Measurements from ENCODE around the gene ARID1B. TPM values are rescaled to one million over a fixed set of nuclear protein-coding genes. Genes with fewer than 3 reads are reported as not detected.

The ARID1B gene
- total RNA-seq, 2 experiments from 2014 or later, result 90.1 to 164 TPM

DNA sequence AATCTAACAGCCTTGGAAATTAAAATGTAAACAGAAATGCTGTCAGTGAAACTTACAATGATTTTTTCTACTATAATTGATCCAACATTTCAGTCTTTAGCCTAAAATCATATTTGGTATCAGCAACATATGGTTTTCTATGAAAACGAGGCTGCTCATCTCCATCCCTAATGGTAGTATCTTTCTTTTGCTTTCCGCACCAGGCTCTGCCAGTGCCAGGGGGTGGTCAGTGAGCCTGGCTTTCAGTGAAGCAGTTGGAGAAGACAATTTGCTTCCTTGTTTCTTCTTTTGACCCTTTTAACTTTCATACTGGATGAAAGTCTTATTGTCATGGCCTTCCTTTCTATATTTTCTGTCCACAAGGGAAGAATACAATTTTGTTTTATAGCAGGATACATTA, 258.4 kb downstream of the ARID1B start:
- no peaks in the 10 kb centered on the region for H4K20me1 ChIP-seq (ENCODE audit: insufficient read depth, low read length)
- no peak overlapping the region for H3K4me3 ChIP-seq (ENCODE audit: low read depth, low read length, poor library complexity, severe bottlenecking)
- H3K4me1 ChIP-seq (ENCODE audit: insufficient read depth, low read length, poor library complexity, severe bottlenecking), result peaks cover 27% of the 10 kb centered on the region
- ChIA-PET POLR2A (interaction anchor here (0.9 to 1.0 kb wide), 2 partner anchors 9 to 11 kb away, joined by 3 read pairs; no protein-coding TSS in a partner anchor), CTCF (ENCODE audit: unreplicated experiment) (no interaction called here)
- DNase-seq (ENCODE audit: low spot score), result no peak
- no peaks in the 10 kb centered on the region for H3K9me3 ChIP-seq (ENCODE audit: low read length)
- H3K9me2 ChIP-seq (ENCODE audit: insufficient read depth, low read length), result no peaks in the 10 kb centered on the region
- no peaks in the 10 kb centered on the region for H3K36me3 ChIP-seq (ENCODE audit: insufficient read depth, low read length)
- H3K79me2 ChIP-seq (ENCODE audit: insufficient read depth, low read depth, low read length), result peaks cover 33% of the 10 kb centered on the region; the same call in 1 of the 2 replicates
- no peak for TF ChIP-seq EZH2phosphoT487 (IDR thresholded peaks at IDR 0.05; ENCODE audit: borderline replicate concordance, low read depth, low read length)
- TF ChIP-seq, protein P1, sequence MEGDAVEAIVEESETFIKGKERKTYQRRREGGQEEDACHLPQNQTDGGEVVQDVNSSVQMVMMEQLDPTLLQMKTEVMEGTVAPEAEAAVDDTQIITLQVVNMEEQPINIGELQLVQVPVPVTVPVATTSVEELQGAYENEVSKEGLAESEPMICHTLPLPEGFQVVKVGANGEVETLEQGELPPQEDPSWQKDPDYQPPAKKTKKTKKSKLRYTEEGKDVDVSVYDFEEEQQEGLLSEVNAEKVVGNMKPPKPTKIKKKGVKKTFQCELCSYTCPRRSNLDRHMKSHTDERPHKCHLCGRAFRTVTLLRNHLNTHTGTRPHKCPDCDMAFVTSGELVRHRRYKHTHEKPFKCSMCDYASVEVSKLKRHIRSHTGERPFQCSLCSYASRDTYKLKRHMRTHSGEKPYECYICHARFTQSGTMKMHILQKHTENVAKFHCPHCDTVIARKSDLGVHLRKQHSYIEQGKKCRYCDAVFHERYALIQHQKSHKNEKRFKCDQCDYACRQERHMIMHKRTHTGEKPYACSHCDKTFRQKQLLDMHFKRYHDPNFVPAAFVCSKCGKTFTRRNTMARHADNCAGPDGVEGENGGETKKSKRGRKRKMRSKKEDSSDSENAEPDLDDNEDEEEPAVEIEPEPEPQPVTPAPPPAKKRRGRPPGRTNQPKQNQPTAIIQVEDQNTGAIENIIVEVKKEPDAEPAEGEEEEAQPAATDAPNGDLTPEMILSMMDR (conservative IDR thresholded peaks at IDR 0.05; ENCODE audit: low read length), result no peak
- no peak overlapping the region for H3K27ac ChIP-seq (ENCODE audit: low read depth, low read length, poor library complexity, severe bottlenecking)
- no peak overlapping the region for H2AFZ ChIP-seq (ENCODE audit: low read length)
- intact Hi-C loops (cut with micrococcal nuclease; ENCODE audit: unreplicated experiment), result no loop called here
- H3K4me2 ChIP-seq (ENCODE audit: low read length), result no peak overlapping the region
- BruUV-seq (replicated peaks), result no TSS peak

GRCh38 chr6:157036245-157036711, 259.1 kb downstream of the ARID1B start:
- Histone ChIP-seq H2AFZ (ENCODE audit: low read length) (no peak overlapping the region), H4K20me1 (ENCODE audit: insufficient read depth, low read length) (no peaks in the 10 kb centered on the region), H3K36me3 (ENCODE audit: insufficient read depth, low read length) (no peaks in the 10 kb centered on the region), H3K27ac (ENCODE audit: low read depth, low read length, poor library complexity, severe bottlenecking) (no peak overlapping the region), H3K4me2 (ENCODE audit: low read length) (no peak overlapping the region), H3K4me3 (ENCODE audit: low read depth, low read length, poor library complexity, severe bottlenecking) (no peak overlapping the region), H3K9me3 (ENCODE audit: low read length) (no peaks in the 10 kb centered on the region), H3K79me2 (ENCODE audit: insufficient read depth, low read depth, low read length) (peaks cover 33% of the 10 kb centered on the region; the same call in 1 of the 2 replicates), H3K9me2 (ENCODE audit: insufficient read depth, low read length) (no peaks in the 10 kb centered on the region), H3K4me1 (ENCODE audit: insufficient read depth, low read length, poor library complexity, severe bottlenecking) (peaks cover 27% of the 10 kb centered on the region)
- ChIA-PET CTCF (ENCODE audit: unreplicated experiment) (no interaction called here), POLR2A (interaction anchor here (0.7 to 1.2 kb wide), 4 partner anchors 10 to 915 kb away, joined by 3 read pairs; no protein-coding TSS in a partner anchor)
- no peak for DNase-seq (ENCODE audit: low spot score)
- TF ChIP-seq, protein P1 (conservative IDR thresholded peaks at IDR 0.05; ENCODE audit: low read length), result no peak
- TF ChIP-seq EZH2phosphoT487 (IDR thresholded peaks at IDR 0.05; ENCODE audit: borderline replicate concordance, low read depth, low read length), result no peak
- BruUV-seq (replicated peaks), result no TSS peak
- intact Hi-C loops (cut with micrococcal nuclease; ENCODE audit: unreplicated experiment), result no loop called here

- BruUV-seq (replicated peaks), result no TSS peak
- H3K4me2 ChIP-seq (ENCODE audit: low read length), result no peak overlapping the region
- no peaks in the 10 kb centered on the region for H4K20me1 ChIP-seq (ENCODE audit: insufficient read depth, low read length)
- ChIA-PET POLR2A (interaction anchor here (1.2 kb wide), 1 partner anchor 65 kb away, joined by 3 read pairs; no protein-coding TSS in a partner anchor), CTCF (ENCODE audit: unreplicated experiment) (no interaction called here)
- H3K4me1 ChIP-seq (ENCODE audit: insufficient read depth, low read length, poor library complexity, severe bottlenecking), result peaks cover 27% of the 10 kb centered on the region
- H3K36me3 ChIP-seq (ENCODE audit: insufficient read depth, low read length), result no peaks in the 10 kb centered on the region
- H3K27ac ChIP-seq (ENCODE audit: low read depth, low read length, poor library complexity, severe bottlenecking), result no peak overlapping the region
- TF ChIP-seq, protein P1 (conservative IDR thresholded peaks at IDR 0.05; ENCODE audit: low read length), result no peak
- TF ChIP-seq EZH2phosphoT487 (IDR thresholded peaks at IDR 0.05; ENCODE audit: borderline replicate concordance, low read depth, low read length), result no peak
- intact Hi-C loops (cut with micrococcal nuclease; ENCODE audit: unreplicated experiment), result no loop called here
- H3K9me3 ChIP-seq (ENCODE audit: low read length), result no peaks in the 10 kb centered on the region
- H3K4me3 ChIP-seq (ENCODE audit: low read depth, low read length, poor library complexity, severe bottlenecking), result no peak overlapping the region
- H3K79me2 ChIP-seq (ENCODE audit: insufficient read depth, low read depth, low read length), result peaks cover 32% of the 10 kb centered on the region; the same call in 1 of the 2 replicates
- no peaks in the 10 kb centered on the region for H3K9me2 ChIP-seq (ENCODE audit: insufficient read depth, low read length)
- DNase-seq (ENCODE audit: low spot score), result no peak
- H2AFZ ChIP-seq (ENCODE audit: low read length), result no peak overlapping the region
Measured at GRCh38 chr6:157037165-157037564, 260.0 kb downstream of the ARID1B start.

Measured in OCI-LY7 (cell line).